Heart left ventricle (tissue), 13 donors: ENCODE data around the gene ATP6V0A1.

Source experiments
- POLR2A ChIP-seq, 2 donors: fragments of 450-650 bp; IDR thresholded peaks; one replicate each; pipeline ENCODE4 v1.6.1; 2017; ENCODE audit warnings: antibody characterized with exemption in 2 of 2, mild to moderate bottlenecking in 2 of 2, moderate library complexity in 2 of 2
- TF ChIP-seq, protein P1 (sequence below), 12 donors: fragments of 200-600 bp; sonication (generic) in 4 of 12; IDR thresholded peaks; one replicate each; pipeline versions ENCODE4 v1.5.0 to v1.8.0; 2018 to 2022; ENCODE audit warnings: antibody characterized with exemption in 12 of 12, mild to moderate bottlenecking in 5 of 12
- donor health status: ischemic (EF 13 %, LVEDD 7.1; RV severe dilation, severe dysfunction).
- donor health status: DM: no; HTN: yes; CAD: no.
- donor health status: DM: no; HTN: no; CAD: no.
- donor health status: ischemic (EF 25% LVEDD 6.9; RV normal size, moderate dysfunction).
- donor health status: ischemic (EF 25% LVEDD 5.7; RV mildly dilated, moderate dysfunction).
- donor health status: ischemic (EF 35%, LVEDD 5.7; RV mildly dilated, moderate dysfunction).
- donor health status: nonischemic (EF 11% LVEDD 7.7; RV severe dilation, severe dysfunction).
- donor health status: DM: yes; HTN: yes; CAD: no.
- donor health status: PGD.
- donor health status: ischemic (EF 29% LVEDD 5.4; RV normal size, mild dysfunction).
- donor health status: nonischemic (EF 23%, LVEDD 6.1; RV moderate dilation, normal function).

GRCh38 chr17:42484304-42484703 is 25.6 kb downstream of the ATP6V0A1 start:
- no peak for TF ChIP-seq POLR2A (IDR thresholded peaks at IDR 0.05)
- TF ChIP-seq, protein P1, sequence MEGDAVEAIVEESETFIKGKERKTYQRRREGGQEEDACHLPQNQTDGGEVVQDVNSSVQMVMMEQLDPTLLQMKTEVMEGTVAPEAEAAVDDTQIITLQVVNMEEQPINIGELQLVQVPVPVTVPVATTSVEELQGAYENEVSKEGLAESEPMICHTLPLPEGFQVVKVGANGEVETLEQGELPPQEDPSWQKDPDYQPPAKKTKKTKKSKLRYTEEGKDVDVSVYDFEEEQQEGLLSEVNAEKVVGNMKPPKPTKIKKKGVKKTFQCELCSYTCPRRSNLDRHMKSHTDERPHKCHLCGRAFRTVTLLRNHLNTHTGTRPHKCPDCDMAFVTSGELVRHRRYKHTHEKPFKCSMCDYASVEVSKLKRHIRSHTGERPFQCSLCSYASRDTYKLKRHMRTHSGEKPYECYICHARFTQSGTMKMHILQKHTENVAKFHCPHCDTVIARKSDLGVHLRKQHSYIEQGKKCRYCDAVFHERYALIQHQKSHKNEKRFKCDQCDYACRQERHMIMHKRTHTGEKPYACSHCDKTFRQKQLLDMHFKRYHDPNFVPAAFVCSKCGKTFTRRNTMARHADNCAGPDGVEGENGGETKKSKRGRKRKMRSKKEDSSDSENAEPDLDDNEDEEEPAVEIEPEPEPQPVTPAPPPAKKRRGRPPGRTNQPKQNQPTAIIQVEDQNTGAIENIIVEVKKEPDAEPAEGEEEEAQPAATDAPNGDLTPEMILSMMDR (IDR thresholded peaks at IDR 0.05) = no peak
